AG09319 (cell line): ENCODE measurements around the gene PRTFDC1.

Experiments
- DNase-seq: peaks from one replicate; pipeline ENCODE4 v3.0.0-alpha.2; 2010; ENCODE audit warnings: low read depth; ENCODE audit errors: extremely low read depth
- TF ChIP-seq, protein P1 (sequence below): IDR thresholded peaks from 2 replicates; pipeline ENCODE4 v1.5.1; 2011; ENCODE audit warnings: low read depth, mild to moderate bottlenecking, inconsistent platforms, low read length, moderate library complexity

The PRTFDC1 gene

GRCh38 chr10:24871011-24871935 lies 81.1 kb downstream of the PRTFDC1 start:
- TF ChIP-seq, protein P1, sequence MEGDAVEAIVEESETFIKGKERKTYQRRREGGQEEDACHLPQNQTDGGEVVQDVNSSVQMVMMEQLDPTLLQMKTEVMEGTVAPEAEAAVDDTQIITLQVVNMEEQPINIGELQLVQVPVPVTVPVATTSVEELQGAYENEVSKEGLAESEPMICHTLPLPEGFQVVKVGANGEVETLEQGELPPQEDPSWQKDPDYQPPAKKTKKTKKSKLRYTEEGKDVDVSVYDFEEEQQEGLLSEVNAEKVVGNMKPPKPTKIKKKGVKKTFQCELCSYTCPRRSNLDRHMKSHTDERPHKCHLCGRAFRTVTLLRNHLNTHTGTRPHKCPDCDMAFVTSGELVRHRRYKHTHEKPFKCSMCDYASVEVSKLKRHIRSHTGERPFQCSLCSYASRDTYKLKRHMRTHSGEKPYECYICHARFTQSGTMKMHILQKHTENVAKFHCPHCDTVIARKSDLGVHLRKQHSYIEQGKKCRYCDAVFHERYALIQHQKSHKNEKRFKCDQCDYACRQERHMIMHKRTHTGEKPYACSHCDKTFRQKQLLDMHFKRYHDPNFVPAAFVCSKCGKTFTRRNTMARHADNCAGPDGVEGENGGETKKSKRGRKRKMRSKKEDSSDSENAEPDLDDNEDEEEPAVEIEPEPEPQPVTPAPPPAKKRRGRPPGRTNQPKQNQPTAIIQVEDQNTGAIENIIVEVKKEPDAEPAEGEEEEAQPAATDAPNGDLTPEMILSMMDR: no peak
- DNase-seq: no peak

DNA sequence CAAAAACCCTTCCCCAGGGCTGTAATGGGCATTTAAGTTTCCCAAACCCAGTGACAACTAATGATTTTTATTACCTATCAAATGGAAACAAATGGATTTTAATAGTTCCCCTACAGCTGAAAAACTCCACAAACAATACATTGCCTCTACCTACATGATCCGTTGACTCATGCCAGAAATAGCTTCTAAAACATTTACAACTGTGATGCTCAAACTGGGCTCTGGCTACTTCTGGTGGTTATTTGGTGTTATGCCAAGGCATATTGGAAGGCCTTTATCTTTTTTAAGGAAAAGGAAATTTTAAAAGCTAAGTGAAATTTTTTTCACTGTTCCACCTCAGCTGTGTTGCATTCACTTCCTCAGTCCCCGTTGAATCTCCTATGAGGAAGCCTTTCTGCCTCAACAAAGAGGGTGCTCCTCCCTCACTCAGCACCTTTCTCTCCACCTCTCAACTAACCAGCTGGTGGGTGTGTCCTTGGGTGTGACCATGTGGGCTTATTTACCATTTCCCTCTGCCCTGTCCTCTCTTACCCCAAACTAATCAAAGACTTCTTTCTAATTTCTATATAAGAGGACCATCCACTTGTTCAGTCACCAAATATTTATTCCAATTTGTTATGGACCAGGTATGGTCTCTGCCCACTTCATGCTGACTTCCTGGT lies 82.9 kb downstream of the PRTFDC1 start:
- DNase-seq: no peak
- TF ChIP-seq, protein P1: no peak

- TF ChIP-seq, protein P1: no peak
- no peak for DNase-seq
Observed at GRCh38 chr10:24866604-24867583, 85.5 kb downstream of the PRTFDC1 start.

DNA sequence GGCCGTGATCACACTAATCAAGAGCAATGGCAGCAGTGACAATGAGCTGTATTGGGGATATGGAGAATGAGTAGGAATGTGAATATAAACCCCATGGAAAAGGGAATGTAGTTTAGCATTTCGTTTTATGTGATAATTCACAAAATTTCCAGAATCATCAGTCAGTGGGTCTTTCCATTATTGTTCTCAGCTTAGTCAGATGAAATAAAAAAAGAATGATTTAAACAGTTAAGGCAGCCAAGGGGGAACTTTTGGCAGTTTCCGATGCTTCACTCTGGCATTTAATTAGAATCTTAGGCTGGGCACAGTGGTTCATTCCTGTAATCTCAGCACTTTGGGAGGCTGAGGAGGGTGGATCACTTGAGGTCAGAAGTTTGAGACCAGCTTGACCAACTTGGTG lies 86.6 kb downstream of the PRTFDC1 start:
- TF ChIP-seq, protein P1: no peak
- DNase-seq: no peak

- no peak for DNase-seq
- TF ChIP-seq, protein P1: no peak
Observed at GRCh38 chr10:24862589-24862988, 89.8 kb downstream of the PRTFDC1 start.

- TF ChIP-seq, protein P1: no peak
Observed at GRCh38 chr10:24858288-24859270, 93.8 kb downstream of the PRTFDC1 start.

More at GRCh38 chr10:24858288-24859270, 93.8 kb downstream of the PRTFDC1 start:
- no peak for DNase-seq
